ENCODE data around the gene IL17REL. TPM values are rescaled to one million over a fixed set of nuclear protein-coding genes. Genes with fewer than 3 reads are reported as not detected.

IL17REL gene
- total and polyA plus RNA-seq, 2 of the 13 experiments (the other 11 are each of a cell fraction or from before 2014, with no cell fraction given), result not detected

DNA sequence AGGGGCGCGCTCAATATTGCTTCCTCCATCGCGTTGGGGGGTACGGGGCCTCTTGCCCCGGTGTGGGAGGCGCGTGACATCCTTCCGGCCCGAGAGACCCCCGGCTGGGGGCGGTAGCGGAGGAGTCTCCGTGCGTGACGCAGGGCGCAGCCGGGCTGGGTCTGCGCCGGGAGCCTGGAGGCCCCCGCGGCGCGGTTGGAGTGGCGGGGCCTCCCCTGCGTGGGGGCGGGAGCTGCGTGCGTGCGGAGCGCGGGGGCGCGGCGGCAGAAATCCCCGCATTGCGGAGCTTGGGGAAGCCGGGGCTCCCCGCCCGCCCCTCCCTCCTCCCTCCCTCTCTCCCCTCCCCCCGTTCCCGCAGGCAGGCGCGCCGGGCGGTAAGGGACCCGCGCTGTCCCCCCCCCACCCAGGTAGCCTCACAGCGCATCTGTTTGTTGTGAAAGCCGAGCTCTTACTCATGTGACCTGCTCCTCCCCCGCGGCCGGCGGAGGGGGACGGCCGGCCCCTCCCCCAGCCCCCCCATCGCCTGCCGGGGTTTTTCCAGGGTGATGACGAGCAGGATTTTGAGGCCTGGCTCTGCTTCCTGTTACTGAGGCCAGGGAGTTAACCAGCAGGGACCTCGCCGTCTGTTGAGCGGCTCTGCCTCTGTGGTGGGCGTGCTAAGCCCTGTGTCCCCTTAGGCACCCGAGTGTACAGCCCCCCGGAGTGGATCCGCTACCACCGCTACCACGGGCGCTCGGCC lies 50.4 kb downstream of the IL17REL start (continued):
- TF ChIP-seq, protein P1, sequence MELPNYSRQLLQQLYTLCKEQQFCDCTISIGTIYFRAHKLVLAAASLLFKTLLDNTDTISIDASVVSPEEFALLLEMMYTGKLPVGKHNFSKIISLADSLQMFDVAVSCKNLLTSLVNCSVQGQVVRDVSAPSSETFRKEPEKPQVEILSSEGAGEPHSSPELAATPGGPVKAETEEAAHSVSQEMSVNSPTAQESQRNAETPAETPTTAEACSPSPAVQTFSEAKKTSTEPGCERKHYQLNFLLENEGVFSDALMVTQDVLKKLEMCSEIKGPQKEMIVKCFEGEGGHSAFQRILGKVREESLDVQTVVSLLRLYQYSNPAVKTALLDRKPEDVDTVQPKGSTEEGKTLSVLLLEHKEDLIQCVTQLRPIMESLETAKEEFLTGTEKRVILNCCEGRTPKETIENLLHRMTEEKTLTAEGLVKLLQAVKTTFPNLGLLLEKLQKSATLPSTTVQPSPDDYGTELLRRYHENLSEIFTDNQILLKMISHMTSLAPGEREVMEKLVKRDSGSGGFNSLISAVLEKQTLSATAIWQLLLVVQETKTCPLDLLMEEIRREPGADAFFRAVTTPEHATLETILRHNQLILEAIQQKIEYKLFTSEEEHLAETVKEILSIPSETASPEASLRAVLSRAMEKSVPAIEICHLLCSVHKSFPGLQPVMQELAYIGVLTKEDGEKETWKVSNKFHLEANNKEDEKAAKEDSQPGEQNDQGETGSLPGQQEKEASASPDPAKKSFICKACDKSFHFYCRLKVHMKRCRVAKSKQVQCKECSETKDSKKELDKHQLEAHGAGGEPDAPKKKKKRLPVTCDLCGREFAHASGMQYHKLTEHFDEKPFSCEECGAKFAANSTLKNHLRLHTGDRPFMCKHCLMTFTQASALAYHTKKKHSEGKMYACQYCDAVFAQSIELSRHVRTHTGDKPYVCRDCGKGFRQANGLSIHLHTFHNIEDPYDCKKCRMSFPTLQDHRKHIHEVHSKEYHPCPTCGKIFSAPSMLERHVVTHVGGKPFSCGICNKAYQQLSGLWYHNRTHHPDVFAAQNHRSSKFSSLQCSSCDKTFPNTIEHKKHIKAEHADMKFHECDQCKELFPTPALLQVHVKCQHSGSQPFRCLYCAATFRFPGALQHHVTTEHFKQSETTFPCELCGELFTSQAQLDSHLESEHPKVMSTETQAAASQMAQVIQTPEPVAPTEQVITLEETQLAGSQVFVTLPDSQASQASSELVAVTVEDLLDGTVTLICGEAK (IDR thresholded peaks at IDR 0.05), result no peak
- TF ChIP-seq, protein P1 (CRISPR knock-in tag; IDR thresholded peaks at IDR 0.05), result no peak; the same call in 1 of the 2 replicates
- TF ChIP-seq ZNF496 (CRISPR knock-in tag; IDR thresholded peaks at IDR 0.05; ENCODE audit: insufficient replicate concordance) (no peak), NPAS2 (CRISPR knock-in tag; IDR thresholded peaks at IDR 0.05; ENCODE audit: borderline replicate concordance) (no peak), PHB2 (IDR thresholded peaks at IDR 0.05; ENCODE audit: partially characterized antibody) (no peak), NFKBIZ (CRISPR knock-in tag; IDR thresholded peaks at IDR 0.05) (no peak), ISL2 (CRISPR knock-in tag; IDR thresholded peaks at IDR 0.05) (no peak), ZNF660 (CRISPR knock-in tag; IDR thresholded peaks at IDR 0.05; ENCODE audit: borderline replicate concordance, low read depth) (no peak), ZNF546 (CRISPR knock-in tag; conservative IDR thresholded peaks at IDR 0.05) (no peak), CEBPB (IDR thresholded peaks at IDR 0.05; ENCODE audit: borderline replicate concordance, low read depth, low read length) (peak; percentile 53; the same call in 1 of the 2 replicates), ZNF7 (CRISPR knock-in tag; IDR thresholded peaks at IDR 0.05) (no peak)
- TF ChIP-seq, protein P2, sequence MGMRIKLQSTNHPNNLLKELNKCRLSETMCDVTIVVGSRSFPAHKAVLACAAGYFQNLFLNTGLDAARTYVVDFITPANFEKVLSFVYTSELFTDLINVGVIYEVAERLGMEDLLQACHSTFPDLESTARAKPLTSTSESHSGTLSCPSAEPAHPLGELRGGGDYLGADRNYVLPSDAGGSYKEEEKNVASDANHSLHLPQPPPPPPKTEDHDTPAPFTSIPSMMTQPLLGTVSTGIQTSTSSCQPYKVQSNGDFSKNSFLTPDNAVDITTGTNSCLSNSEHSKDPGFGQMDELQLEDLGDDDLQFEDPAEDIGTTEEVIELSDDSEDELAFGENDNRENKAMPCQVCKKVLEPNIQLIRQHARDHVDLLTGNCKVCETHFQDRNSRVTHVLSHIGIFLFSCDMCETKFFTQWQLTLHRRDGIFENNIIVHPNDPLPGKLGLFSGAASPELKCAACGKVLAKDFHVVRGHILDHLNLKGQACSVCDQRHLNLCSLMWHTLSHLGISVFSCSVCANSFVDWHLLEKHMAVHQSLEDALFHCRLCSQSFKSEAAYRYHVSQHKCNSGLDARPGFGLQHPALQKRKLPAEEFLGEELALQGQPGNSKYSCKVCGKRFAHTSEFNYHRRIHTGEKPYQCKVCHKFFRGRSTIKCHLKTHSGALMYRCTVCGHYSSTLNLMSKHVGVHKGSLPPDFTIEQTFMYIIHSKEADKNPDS (CRISPR knock-in tag; IDR thresholded peaks at IDR 0.05), result no peak
- TF ChIP-seq, protein P3, sequence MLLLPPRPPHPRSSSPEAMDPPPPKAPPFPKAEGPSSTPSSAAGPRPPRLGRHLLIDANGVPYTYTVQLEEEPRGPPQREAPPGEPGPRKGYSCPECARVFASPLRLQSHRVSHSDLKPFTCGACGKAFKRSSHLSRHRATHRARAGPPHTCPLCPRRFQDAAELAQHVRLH (CRISPR knock-in tag; IDR thresholded peaks at IDR 0.05; ENCODE audit: borderline replicate concordance, low read depth), result no peak

Data from HepG2 (cell line).